HCT116 (cell line): ENCODE results near the gene METTL22. TPM values are rescaled to one million over a fixed set of nuclear protein-coding genes. Genes with fewer than 3 reads are reported as not detected.

ENCODE experiments used
- ATAC-seq: fragments of 200-7000 bp; cut with Tn5 transposase; 2 replicates; pipeline ENCODE4 v1.9.1; 2020; ENCODE audit warnings: mild to moderate bottlenecking, moderate library complexity
- BruUV-seq: library from RNA; stranded (reverse); fragments of 400-500 nt; replicated peaks from 2 replicates; lab custom pipeline; 2021; lab: Mats Ljungman, UMichigan
- CTCF ChIA-PET: fragments of 300-600 bp; sonication (Branson Sonifier 250); formaldehyde crosslinking; loops from one replicate; lab custom pipeline; 2021; ENCODE audit warnings: antibody characterized with exemption; lab: Charles Lee
- POLR2A ChIA-PET: fragments of 300-600, 350-600 bp; sonication (Branson Sonifier 250); formaldehyde crosslinking; loops from one replicate; lab custom pipeline; 2021; ENCODE audit warnings: antibody characterized with exemption; lab: Charles Lee
- RAD21 ChIA-PET, 2 experiments: fragments of 300-600 bp; sonication (Branson Sonifier 250); formaldehyde crosslinking; loops; one replicate each; lab custom pipeline; 2023; ENCODE audit warnings: low total read pairs in 2 of 2; ENCODE audit not compliant: uncharacterized antibody in 2 of 2, unreplicated experiment in 2 of 2, low non-redundant PET in 1 of 2; lab: Charles Lee
- DNase-seq: peaks from one replicate; pipeline ENCODE4 v3.0.0-alpha.2; 2010; ENCODE audit warnings: low read depth, low spot score
- H2AFZ ChIP-seq: fragments of 200-600 bp; shearing (Covaris generic), sonication (generic); 2 replicates; pipeline ENCODE4 v1.6.1; 2017; ENCODE audit warnings: low read depth, mixed run types, mixed read lengths, antibody characterized with exemption, low read length; ENCODE audit not compliant: poor library complexity, severe bottlenecking
- H3K27ac ChIP-seq: 2 replicates; pipeline ENCODE4 v1.5.1; 2012; ENCODE audit warnings: low read depth, low read length
- H3K27me3 ChIP-seq: fragments of 200-600 bp; sonication (generic); 2 replicates; pipeline ENCODE4 v1.6.1; 2016; ENCODE audit warnings: mixed run types, low read length, mixed read lengths; ENCODE audit not compliant: insufficient read depth
- H3K36me3 ChIP-seq, 2 experiments: fragments of 200-500 bp in 1 of 2; fragments of 200-600 bp in 1 of 2; sonication (Bioruptor generic) in 1 of 2; sonication (generic) in 1 of 2; 2 replicates each; pipeline versions ENCODE4 v1.5.1 to v1.6.1; 2014 to 2016; ENCODE audit warnings: low read length in 2 of 2, inconsistent platforms in 1 of 2, mixed read lengths in 1 of 2, mixed run types in 1 of 2; ENCODE audit not compliant: insufficient read depth in 2 of 2, control insufficient read depth in 1 of 2
- H3K4me1 ChIP-seq, 2 experiments: fragments of 200-600 bp in 1 of 2; sonication (generic) in 1 of 2; 2 replicates each; pipeline versions ENCODE4 v1.5.1 to v1.6.1; 2012 to 2017; ENCODE audit warnings: low read length in 2 of 2, inconsistent platforms in 1 of 2, mild to moderate bottlenecking in 1 of 2, mixed read lengths in 1 of 2, mixed run types in 1 of 2, moderate library complexity in 1 of 2; ENCODE audit not compliant: insufficient read depth in 2 of 2, control insufficient read depth in 1 of 2
- H3K4me2 ChIP-seq: fragments of 200-600 bp; sonication (generic); 2 replicates; pipeline ENCODE4 v1.6.1; 2017; ENCODE audit warnings: mixed run types, low read length, mixed read lengths
- H3K4me3 ChIP-seq, 2 experiments: fragments of 200-600 bp in 1 of 2; sonication (generic) in 1 of 2; replicated peaks in 1 of 2; 2 replicates each; pipeline ENCODE4 v1.5.1; 2011 to 2016; ENCODE audit warnings: low read length in 2 of 2, control low read depth in 1 of 2, low read depth in 1 of 2, mild to moderate bottlenecking in 1 of 2, mixed read lengths in 1 of 2, mixed run types in 1 of 2
- H3K79me2 ChIP-seq: fragments of 200-600 bp; sonication (generic); 2 replicates; pipeline ENCODE4 v1.6.1; 2017; ENCODE audit warnings: mild to moderate bottlenecking, mixed run types, low read length, moderate library complexity, mixed read lengths; ENCODE audit not compliant: insufficient read depth
- H3K9ac ChIP-seq: fragments of 200-600 bp; sonication (generic); 2 replicates; pipeline ENCODE4 v1.6.1; 2016; ENCODE audit warnings: low read length, mixed read lengths
- H3K9me2 ChIP-seq: fragments of 200-600 bp; sonication (generic), shearing (Covaris generic); 2 replicates; pipeline ENCODE4 v1.6.1; 2017; ENCODE audit warnings: mixed run types, mild to moderate bottlenecking, moderate library complexity; ENCODE audit not compliant: insufficient read depth
- H3K9me3 ChIP-seq, 2 experiments: fragments of 200-500 bp in 1 of 2; fragments of 200-600 bp in 1 of 2; sonication (Bioruptor generic) in 1 of 2; sonication (generic) in 1 of 2; 2 replicates each; pipeline ENCODE4 v1.6.1; 2014 to 2017; ENCODE audit warnings: low read length in 2 of 2, mixed read lengths in 2 of 2, inconsistent platforms in 1 of 2, low read depth in 1 of 2, mild to moderate bottlenecking in 1 of 2, mixed run types in 1 of 2, moderate library complexity in 1 of 2; ENCODE audit not compliant: control insufficient read depth in 1 of 2, insufficient read depth in 1 of 2
- H4K20me1 ChIP-seq: fragments of 200-600 bp; sonication (generic), shearing (Covaris generic); 2 replicates; pipeline ENCODE4 v1.6.1; 2017; ENCODE audit warnings: mixed run types, mild to moderate bottlenecking, moderate library complexity; ENCODE audit not compliant: insufficient read depth
- EGR1 ChIP-seq: IDR thresholded peaks from 2 replicates; pipeline ENCODE4 v1.6.1; 2012; ENCODE audit warnings: low read depth
- ELF1 ChIP-seq: IDR thresholded peaks from 2 replicates; pipeline ENCODE4 v1.6.1; 2012; ENCODE audit warnings: low read depth, borderline replicate concordance
- FOSL1 ChIP-seq: IDR thresholded peaks from 2 replicates; pipeline ENCODE4 v1.6.1; 2012; ENCODE audit warnings: low read depth
- JUND ChIP-seq: IDR thresholded peaks from 2 replicates; pipeline ENCODE4 v1.6.1; 2012
- YY1 ChIP-seq: IDR thresholded peaks from 2 replicates; pipeline ENCODE4 v1.6.1; 2011; ENCODE audit warnings: low read length, low read depth, moderate library complexity, mild to moderate bottlenecking; ENCODE audit not compliant: insufficient replicate concordance; ENCODE audit errors: extremely low read depth
- ZBTB33 ChIP-seq: IDR thresholded peaks from 2 replicates; pipeline ENCODE4 v1.6.1; 2011; ENCODE audit warnings: mild to moderate bottlenecking, low read length, moderate library complexity; ENCODE audit not compliant: insufficient replicate concordance; ENCODE audit errors: extremely low read depth
- ZNF274 ChIP-seq: fragments of 200-500 bp; sonication (Bioruptor generic); IDR thresholded peaks from 2 replicates; pipeline ENCODE4 v1.6.1; 2014; ENCODE audit warnings: mild to moderate bottlenecking, low read depth, low read length, inconsistent platforms
- intact Hi-C: fragments of 100-400 bp; cut with micrococcal nuclease; formaldehyde crosslinking; loops from 2 replicates; pipeline ENCODE4 v1.10.0; 2022
- total RNA-seq: library from RNA; stranded (reverse); gene quantifications from one replicate; pipeline ENCODE4 v1.2.1, GENCODE V29; 2021; ENCODE audit not compliant: unreplicated experiment
- TF ChIP-seq, protein P1 (sequence below): IDR thresholded peaks from 2 replicates; pipeline ENCODE4 v1.6.1; 2012; ENCODE audit warnings: low read depth

METTL22 gene
- total RNA-seq, 1 experiment from 2014 or later = 33.3 TPM

DNA sequence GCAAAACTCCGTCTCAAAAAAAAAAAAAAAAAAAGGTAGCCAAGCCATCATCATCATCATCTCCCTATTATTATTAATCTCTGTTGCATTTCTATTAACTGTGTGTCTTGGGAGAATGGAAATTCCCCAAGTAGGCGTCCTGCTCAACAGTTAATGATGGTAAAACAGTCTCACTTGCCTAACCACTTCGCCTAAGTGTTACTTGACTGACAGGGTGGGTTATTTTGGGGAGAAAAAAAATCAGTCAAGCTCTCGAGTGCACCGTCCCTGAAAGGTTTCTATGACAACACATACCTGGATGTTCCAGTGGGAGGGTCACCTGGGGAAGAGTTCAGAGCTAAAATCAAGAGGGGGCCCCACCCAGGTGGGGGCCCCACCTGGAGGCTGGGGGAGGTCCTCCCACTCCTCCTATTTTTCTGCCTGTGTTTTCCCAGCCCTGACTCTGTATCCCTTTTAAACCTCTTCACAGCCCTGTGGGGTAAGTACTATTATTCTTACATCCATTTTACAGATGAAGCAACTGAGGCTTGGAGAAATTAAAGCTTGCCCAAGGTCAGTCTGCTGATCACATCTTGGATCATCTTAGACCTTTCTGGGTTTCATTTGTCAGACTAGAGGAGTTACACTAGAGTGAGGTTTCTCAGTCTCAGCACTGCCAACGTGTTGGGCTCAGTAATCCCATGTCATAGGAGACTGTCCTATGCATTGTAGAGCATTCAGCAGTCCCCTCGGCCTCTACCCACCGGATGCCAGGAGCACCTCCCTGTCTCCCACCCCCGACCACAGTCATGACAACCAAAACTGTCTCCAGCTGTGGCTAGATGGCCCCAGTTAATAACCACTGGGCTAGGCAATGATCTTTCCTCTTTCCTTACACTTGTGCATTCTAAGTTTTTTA is 41.9 kb downstream of the METTL22 start:
- Histone ChIP-seq H3K9me2 (no peaks in the 10 kb centered on the region), H3K9me3 (no peaks in the 10 kb centered on the region), H3K27me3 (no peaks in the 10 kb centered on the region), H2AFZ (no peak overlapping the region), H3K79me2 (no peaks in the 10 kb centered on the region), H4K20me1 (no peaks in the 10 kb centered on the region), H3K27ac (no peak overlapping the region), H3K4me1 (no peaks in the 10 kb centered on the region), H3K9ac (no peak overlapping the region), H3K4me3 (no peak overlapping the region), H3K4me2 (no peak overlapping the region), H3K36me3 (no peaks in the 10 kb centered on the region)
- ChIA-PET RAD21 (no interaction called here), CTCF (interaction anchor here (4.4 kb wide), 1 partner anchor 217 kb away, joined by 17 read pairs; no protein-coding TSS in a partner anchor), POLR2A (no interaction called here)
- TF ChIP-seq EGR1 (no peak), ZBTB33 (no peak), JUND (no peak), YY1 (no peak), FOSL1 (no peak), ELF1 (no peak), ZNF274 (no peak)
- TF ChIP-seq, protein P1, sequence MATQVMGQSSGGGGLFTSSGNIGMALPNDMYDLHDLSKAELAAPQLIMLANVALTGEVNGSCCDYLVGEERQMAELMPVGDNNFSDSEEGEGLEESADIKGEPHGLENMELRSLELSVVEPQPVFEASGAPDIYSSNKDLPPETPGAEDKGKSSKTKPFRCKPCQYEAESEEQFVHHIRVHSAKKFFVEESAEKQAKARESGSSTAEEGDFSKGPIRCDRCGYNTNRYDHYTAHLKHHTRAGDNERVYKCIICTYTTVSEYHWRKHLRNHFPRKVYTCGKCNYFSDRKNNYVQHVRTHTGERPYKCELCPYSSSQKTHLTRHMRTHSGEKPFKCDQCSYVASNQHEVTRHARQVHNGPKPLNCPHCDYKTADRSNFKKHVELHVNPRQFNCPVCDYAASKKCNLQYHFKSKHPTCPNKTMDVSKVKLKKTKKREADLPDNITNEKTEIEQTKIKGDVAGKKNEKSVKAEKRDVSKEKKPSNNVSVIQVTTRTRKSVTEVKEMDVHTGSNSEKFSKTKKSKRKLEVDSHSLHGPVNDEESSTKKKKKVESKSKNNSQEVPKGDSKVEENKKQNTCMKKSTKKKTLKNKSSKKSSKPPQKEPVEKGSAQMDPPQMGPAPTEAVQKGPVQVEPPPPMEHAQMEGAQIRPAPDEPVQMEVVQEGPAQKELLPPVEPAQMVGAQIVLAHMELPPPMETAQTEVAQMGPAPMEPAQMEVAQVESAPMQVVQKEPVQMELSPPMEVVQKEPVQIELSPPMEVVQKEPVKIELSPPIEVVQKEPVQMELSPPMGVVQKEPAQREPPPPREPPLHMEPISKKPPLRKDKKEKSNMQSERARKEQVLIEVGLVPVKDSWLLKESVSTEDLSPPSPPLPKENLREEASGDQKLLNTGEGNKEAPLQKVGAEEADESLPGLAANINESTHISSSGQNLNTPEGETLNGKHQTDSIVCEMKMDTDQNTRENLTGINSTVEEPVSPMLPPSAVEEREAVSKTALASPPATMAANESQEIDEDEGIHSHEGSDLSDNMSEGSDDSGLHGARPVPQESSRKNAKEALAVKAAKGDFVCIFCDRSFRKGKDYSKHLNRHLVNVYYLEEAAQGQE = no peak
- intact Hi-C loops = no loop called here
- ATAC-seq = no peak
- DNase-seq = no peak
- no TSS peak for BruUV-seq
